ENCODE measurements around the gene GPR137.

GRCh38 chr11:64296236-64296635 lies 10.6 kb downstream of the GPR137 start:
- TF ChIP-seq POLR2AphosphoS5 (IDR thresholded peaks at IDR 0.05; ENCODE audit: low read depth, low read length), result no peak
- no peak for TF ChIP-seq REST (IDR thresholded peaks at IDR 0.05; ENCODE audit: insufficient read depth in 1 of 2, low read depth in 2 of 2, low read length in 2 of 2)
- no peak for TF ChIP-seq TAF1 (IDR thresholded peaks at IDR 0.05; ENCODE audit: borderline replicate concordance, insufficient read depth, low read length)
